ENCODE results near the gene ANKRD2. TPM values are rescaled to one million over a fixed set of nuclear protein-coding genes. Genes with fewer than 3 reads are reported as not detected.
A peak's percentile ranks its signal among the peaks of the same experiment; 100 is the strongest.

The ANKRD2 gene
- total and polyA plus RNA-seq, 2 donors from 2014 or later: 3.6 to 10.0 TPM

GRCh38 chr10:97589479-97589878, 16.9 kb downstream of the ANKRD2 start, which contains the start of gene C10orf62:
C10orf62 (plus strand) TSS chr10:97589721; CDS start chr10:97589898, 177 bp downstream.
- Histone ChIP-seq H3K27ac (ENCODE audit: low read depth in 2 of 2, low read length in 2 of 2) (peak within 1 kb of the TSS in 1 of 2 donors; percentile 32), H3K36me3 (ENCODE audit: control insufficient read depth in 2 of 3, insufficient read depth in 3 of 3, low read length in 3 of 3) (no peaks in the 10 kb centered on the region), H3K9me3 (ENCODE audit: control insufficient read depth in 2 of 3, insufficient read depth in 1 of 3, low read length in 3 of 3) (no peaks in the 10 kb centered on the region), H3K9ac (ENCODE audit: low read length in 3 of 3) (peak within 1 kb of the TSS in 1 of 3 donors; percentile 12), H3K4me1 (ENCODE audit: control insufficient read depth in 2 of 3, insufficient read depth in 2 of 3, low read depth in 1 of 3, low read length in 3 of 3) (peaks cover 0 to 24% (median 8%) of the 10 kb centered on the region in 3 donors), H3K27me3 (ENCODE audit: control insufficient read depth, insufficient read depth, low read length) (no peaks in the 10 kb centered on the region), H3K4me3 (ENCODE audit: low read length in 3 of 3) (peak within 1 kb of the TSS in 1 of 3 donors; percentile 11)
- FAIRE-seq (no peak), DNase-seq (no peak)
- TF ChIP-seq CTCF (IDR thresholded peaks at IDR 0.05; ENCODE audit: borderline replicate concordance, extremely low read depth, insufficient read depth): no peak
- intact Hi-C loops (cut with DNase I): no loop called here

- Histone ChIP-seq H3K4me1 (ENCODE audit: control insufficient read depth in 2 of 3, insufficient read depth in 2 of 3, low read depth in 1 of 3, low read length in 3 of 3) (peaks cover 0 to 16% (median 7%) of the 10 kb centered on the region in 3 donors), H3K27ac (ENCODE audit: low read depth in 2 of 2, low read length in 2 of 2) (no peak overlapping the region), H3K9me3 (ENCODE audit: control insufficient read depth in 2 of 3, insufficient read depth in 1 of 3, low read length in 3 of 3) (no peaks in the 10 kb centered on the region), H3K27me3 (ENCODE audit: control insufficient read depth, insufficient read depth, low read length) (no peaks in the 10 kb centered on the region), H3K4me3 (ENCODE audit: low read length in 3 of 3) (no peak overlapping the region), H3K9ac (ENCODE audit: low read length in 3 of 3) (peak overlapping the region in 1 of 3 donors; percentile 12), H3K36me3 (ENCODE audit: control insufficient read depth in 2 of 3, insufficient read depth in 3 of 3, low read length in 3 of 3) (no peaks in the 10 kb centered on the region)
- FAIRE-seq (no peak), DNase-seq (no peak)
- intact Hi-C loops (cut with DNase I): no loop called here
- no peak for TF ChIP-seq CTCF (IDR thresholded peaks at IDR 0.05; ENCODE audit: borderline replicate concordance, extremely low read depth, insufficient read depth)
Measured at GRCh38 chr10:97590082-97590747, 17.6 kb downstream of the ANKRD2 start.

GRCh38 chr10:97590748-97591495, 18.3 kb downstream of the ANKRD2 start:
- Histone ChIP-seq H3K9ac (ENCODE audit: low read length in 3 of 3) (no peak overlapping the region), H3K9me3 (ENCODE audit: control insufficient read depth in 2 of 3, insufficient read depth in 1 of 3, low read length in 3 of 3) (no peaks in the 10 kb centered on the region), H3K27me3 (ENCODE audit: control insufficient read depth, insufficient read depth, low read length) (no peaks in the 10 kb centered on the region), H3K27ac (ENCODE audit: low read depth in 2 of 2, low read length in 2 of 2) (no peak overlapping the region), H3K4me3 (ENCODE audit: low read length in 3 of 3) (no peak overlapping the region), H3K4me1 (ENCODE audit: control insufficient read depth in 2 of 3, insufficient read depth in 2 of 3, low read depth in 1 of 3, low read length in 3 of 3) (peaks cover 0 to 16% (median 2%) of the 10 kb centered on the region in 3 donors), H3K36me3 (ENCODE audit: control insufficient read depth in 2 of 3, insufficient read depth in 3 of 3, low read length in 3 of 3) (no peaks in the 10 kb centered on the region)
- FAIRE-seq (no peak), DNase-seq (no peak)
- intact Hi-C loops (cut with DNase I): no loop called here
- TF ChIP-seq CTCF (IDR thresholded peaks at IDR 0.05; ENCODE audit: borderline replicate concordance, extremely low read depth, insufficient read depth): no peak

Measured in kidney (tissue), 14 donors.